Neural cell (in vitro differentiated cells): ENCODE data around the gene VPS13C.

Experiments used
- EP300 ChIP-seq: fragments of 450-650 bp; conservative IDR thresholded peaks from 2 replicates; pipeline ENCODE4 v1.6.1; 2014; ENCODE audit warnings: antibody characterized with exemption, mild to moderate bottlenecking, moderate library complexity; ENCODE audit not compliant: poor library complexity, severe bottlenecking
- EZH2 ChIP-seq: fragments of 200-600, 300-800 bp; shearing (Covaris generic), sonication (generic); IDR thresholded peaks from 2 replicates; pipeline ENCODE4 v1.6.1; 2014; ENCODE audit warnings: antibody characterized with exemption, low read length, borderline replicate concordance, mild to moderate bottlenecking; ENCODE audit not compliant: insufficient read depth, poor library complexity, severe bottlenecking
- MXI1 ChIP-seq: fragments of 450-650 bp; conservative IDR thresholded peaks from 2 replicates; pipeline ENCODE4 v1.6.1; 2014; ENCODE audit warnings: antibody characterized with exemption, mild to moderate bottlenecking; ENCODE audit not compliant: poor library complexity, severe bottlenecking
- POLR2AphosphoS5 ChIP-seq: IDR thresholded peaks from 2 replicates; pipeline ENCODE4 v1.6.1; 2012
- RAD21 ChIP-seq: fragments of 450-650 bp; conservative IDR thresholded peaks from 2 replicates; pipeline ENCODE4 v1.6.1; 2014; ENCODE audit warnings: antibody characterized with exemption, mild to moderate bottlenecking, moderate library complexity
- SMC3 ChIP-seq: fragments of 450-650 bp; conservative IDR thresholded peaks from 2 replicates; pipeline ENCODE4 v1.6.1; 2014; ENCODE audit warnings: antibody characterized with exemption, mild to moderate bottlenecking, moderate library complexity; ENCODE audit not compliant: poor library complexity
- TAF1 ChIP-seq: IDR thresholded peaks from 2 replicates; pipeline ENCODE4 v1.6.1; 2012; ENCODE audit warnings: low read depth
- TF ChIP-seq, protein P1 (sequence below): fragments of 450-650 bp; IDR thresholded peaks from 2 replicates; pipeline ENCODE4 v1.5.1; 2014; ENCODE audit warnings: antibody characterized with exemption, mild to moderate bottlenecking, moderate library complexity; ENCODE audit not compliant: poor library complexity, severe bottlenecking
- TF ChIP-seq, protein P2 (sequence below): IDR thresholded peaks from 2 replicates; pipeline ENCODE4 v1.6.1; 2012; ENCODE audit warnings: borderline replicate concordance

DNA sequence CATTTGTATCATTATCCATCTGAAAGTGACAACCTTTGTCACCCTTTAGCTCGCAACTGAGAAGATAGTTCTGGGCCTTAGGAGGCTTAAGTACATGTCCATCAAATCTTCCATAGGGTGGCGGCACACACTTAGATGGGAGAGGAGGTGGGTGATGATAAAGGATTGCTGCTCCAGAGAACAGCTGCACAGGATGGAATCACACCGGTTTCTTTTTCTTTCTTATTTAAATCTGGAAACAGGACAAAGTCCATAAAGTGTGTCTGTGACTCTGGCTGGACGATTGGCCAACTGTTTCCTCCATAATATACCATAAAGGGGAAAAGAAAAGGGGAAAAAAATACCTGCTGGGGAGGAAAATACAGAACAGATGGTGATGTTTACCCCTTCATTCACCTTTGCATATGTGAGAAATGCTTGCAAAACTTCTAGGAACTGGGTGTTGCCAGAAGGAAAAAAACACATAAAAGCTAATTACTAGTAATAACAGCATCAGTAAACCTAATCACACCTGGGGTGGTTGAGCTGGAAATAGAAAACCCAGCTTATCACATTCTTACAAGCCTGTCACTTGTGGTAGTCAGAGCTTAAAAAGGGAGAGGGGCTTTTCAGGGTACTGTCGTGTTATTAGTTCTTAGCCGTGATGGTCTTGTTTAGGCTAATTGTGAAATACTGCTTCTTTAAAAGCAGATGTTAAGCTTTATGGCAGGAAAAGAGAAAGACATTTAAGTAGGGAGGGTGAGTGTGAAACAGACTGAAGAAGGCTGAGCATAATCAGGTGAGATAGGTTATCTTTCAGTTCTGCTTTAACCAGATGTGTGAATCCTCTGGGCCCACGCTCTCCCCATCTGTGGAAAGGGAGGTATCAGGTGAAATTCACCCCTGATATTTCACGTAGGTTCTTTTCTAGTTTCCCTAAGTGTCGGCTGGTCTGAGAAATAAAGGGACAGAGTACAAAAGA, 23.2 kb upstream of the VPS13C start:
- TF ChIP-seq EZH2 (no peak), EP300 (no peak), MXI1 (no peak), POLR2AphosphoS5 (no peak), RAD21 (no peak), SMC3 (no peak), TAF1 (no peak)
- TF ChIP-seq, protein P1, sequence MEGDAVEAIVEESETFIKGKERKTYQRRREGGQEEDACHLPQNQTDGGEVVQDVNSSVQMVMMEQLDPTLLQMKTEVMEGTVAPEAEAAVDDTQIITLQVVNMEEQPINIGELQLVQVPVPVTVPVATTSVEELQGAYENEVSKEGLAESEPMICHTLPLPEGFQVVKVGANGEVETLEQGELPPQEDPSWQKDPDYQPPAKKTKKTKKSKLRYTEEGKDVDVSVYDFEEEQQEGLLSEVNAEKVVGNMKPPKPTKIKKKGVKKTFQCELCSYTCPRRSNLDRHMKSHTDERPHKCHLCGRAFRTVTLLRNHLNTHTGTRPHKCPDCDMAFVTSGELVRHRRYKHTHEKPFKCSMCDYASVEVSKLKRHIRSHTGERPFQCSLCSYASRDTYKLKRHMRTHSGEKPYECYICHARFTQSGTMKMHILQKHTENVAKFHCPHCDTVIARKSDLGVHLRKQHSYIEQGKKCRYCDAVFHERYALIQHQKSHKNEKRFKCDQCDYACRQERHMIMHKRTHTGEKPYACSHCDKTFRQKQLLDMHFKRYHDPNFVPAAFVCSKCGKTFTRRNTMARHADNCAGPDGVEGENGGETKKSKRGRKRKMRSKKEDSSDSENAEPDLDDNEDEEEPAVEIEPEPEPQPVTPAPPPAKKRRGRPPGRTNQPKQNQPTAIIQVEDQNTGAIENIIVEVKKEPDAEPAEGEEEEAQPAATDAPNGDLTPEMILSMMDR: no peak
- TF ChIP-seq, protein P2, sequence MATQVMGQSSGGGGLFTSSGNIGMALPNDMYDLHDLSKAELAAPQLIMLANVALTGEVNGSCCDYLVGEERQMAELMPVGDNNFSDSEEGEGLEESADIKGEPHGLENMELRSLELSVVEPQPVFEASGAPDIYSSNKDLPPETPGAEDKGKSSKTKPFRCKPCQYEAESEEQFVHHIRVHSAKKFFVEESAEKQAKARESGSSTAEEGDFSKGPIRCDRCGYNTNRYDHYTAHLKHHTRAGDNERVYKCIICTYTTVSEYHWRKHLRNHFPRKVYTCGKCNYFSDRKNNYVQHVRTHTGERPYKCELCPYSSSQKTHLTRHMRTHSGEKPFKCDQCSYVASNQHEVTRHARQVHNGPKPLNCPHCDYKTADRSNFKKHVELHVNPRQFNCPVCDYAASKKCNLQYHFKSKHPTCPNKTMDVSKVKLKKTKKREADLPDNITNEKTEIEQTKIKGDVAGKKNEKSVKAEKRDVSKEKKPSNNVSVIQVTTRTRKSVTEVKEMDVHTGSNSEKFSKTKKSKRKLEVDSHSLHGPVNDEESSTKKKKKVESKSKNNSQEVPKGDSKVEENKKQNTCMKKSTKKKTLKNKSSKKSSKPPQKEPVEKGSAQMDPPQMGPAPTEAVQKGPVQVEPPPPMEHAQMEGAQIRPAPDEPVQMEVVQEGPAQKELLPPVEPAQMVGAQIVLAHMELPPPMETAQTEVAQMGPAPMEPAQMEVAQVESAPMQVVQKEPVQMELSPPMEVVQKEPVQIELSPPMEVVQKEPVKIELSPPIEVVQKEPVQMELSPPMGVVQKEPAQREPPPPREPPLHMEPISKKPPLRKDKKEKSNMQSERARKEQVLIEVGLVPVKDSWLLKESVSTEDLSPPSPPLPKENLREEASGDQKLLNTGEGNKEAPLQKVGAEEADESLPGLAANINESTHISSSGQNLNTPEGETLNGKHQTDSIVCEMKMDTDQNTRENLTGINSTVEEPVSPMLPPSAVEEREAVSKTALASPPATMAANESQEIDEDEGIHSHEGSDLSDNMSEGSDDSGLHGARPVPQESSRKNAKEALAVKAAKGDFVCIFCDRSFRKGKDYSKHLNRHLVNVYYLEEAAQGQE: no peak
